AG09309 (cell line): Measurements from ENCODE around the gene KCNS3.

ENCODE experiments used
- DNase-seq: peaks from one replicate; pipeline ENCODE4 v3.0.0-alpha.2; 2010; ENCODE audit warnings: low read depth
- H3K4me3 ChIP-seq: 2 replicates; pipeline ENCODE4 v1.5.1; 2011; ENCODE audit warnings: mild to moderate bottlenecking, low read depth, low read length, moderate library complexity; ENCODE audit not compliant: control insufficient read depth
- TF ChIP-seq, protein P1 (sequence below): IDR thresholded peaks from 2 replicates; pipeline ENCODE4 v1.5.1; 2011; ENCODE audit warnings: mild to moderate bottlenecking, low read depth, low read length, inconsistent platforms; ENCODE audit not compliant: insufficient read depth, control insufficient read depth; ENCODE audit errors: missing control alignments

The KCNS3 gene

GRCh38 chr2:17975401-17975800, 96.9 kb downstream of the KCNS3 start:
- TF ChIP-seq, protein P1, sequence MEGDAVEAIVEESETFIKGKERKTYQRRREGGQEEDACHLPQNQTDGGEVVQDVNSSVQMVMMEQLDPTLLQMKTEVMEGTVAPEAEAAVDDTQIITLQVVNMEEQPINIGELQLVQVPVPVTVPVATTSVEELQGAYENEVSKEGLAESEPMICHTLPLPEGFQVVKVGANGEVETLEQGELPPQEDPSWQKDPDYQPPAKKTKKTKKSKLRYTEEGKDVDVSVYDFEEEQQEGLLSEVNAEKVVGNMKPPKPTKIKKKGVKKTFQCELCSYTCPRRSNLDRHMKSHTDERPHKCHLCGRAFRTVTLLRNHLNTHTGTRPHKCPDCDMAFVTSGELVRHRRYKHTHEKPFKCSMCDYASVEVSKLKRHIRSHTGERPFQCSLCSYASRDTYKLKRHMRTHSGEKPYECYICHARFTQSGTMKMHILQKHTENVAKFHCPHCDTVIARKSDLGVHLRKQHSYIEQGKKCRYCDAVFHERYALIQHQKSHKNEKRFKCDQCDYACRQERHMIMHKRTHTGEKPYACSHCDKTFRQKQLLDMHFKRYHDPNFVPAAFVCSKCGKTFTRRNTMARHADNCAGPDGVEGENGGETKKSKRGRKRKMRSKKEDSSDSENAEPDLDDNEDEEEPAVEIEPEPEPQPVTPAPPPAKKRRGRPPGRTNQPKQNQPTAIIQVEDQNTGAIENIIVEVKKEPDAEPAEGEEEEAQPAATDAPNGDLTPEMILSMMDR: no peak
- DNase-seq: no peak
- no peak overlapping the region for H3K4me3 ChIP-seq

- H3K4me3 ChIP-seq: peak overlapping the region; percentile 10; the same call in 1 of the 2 replicates
- TF ChIP-seq, protein P1: no peak
- DNase-seq: peak; percentile 97
These were observed 98.6 kb downstream of the KCNS3 start for GRCh38 chr2:17976871-17977746.

DNA sequence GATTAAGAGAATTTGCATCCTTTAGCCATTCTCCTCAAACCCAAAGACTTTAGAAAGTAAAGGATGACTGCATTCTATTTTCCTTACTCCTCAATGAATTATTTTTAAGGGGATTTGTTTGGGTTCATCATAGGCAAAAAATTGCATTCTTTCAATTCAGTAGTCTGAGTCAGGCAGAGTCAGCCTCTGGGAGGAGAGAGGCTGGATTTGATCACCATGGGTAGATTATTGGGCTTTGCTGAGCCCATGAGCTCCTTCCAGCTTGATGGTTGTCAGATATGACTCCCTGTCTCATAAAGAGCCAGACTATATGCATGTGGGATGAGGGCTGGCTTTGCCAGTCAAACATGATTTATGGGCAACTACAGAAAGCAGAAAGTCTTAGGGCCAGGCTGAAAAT, 101.2 kb downstream of the KCNS3 start:
- peak; percentile 60 for DNase-seq
- H3K4me3 ChIP-seq: no peak overlapping the region
- TF ChIP-seq, protein P1: no peak

GRCh38 chr2:17981936-17982335, 103.5 kb downstream of the KCNS3 start:
- TF ChIP-seq, protein P1: no peak
- no peak overlapping the region for H3K4me3 ChIP-seq
- DNase-seq: no peak
